H7 (cell line): ENCODE results near the gene RUVBL1. TPM values are rescaled to one million over a fixed set of nuclear protein-coding genes. Genes with fewer than 3 reads are reported as not detected.
A peak's percentile ranks its signal among the peaks of the same experiment; 100 is the strongest.
"Not testable (repeated sequence)": the region's sequence is repeated elsewhere in the genome, so short reads cannot be mapped to it uniquely, and the experiment has no call there.

Source experiments
- DNase-seq: peaks from one replicate; pipeline ENCODE4 v3.0.0; 2012
- H3K27me3 ChIP-seq: 2 replicates; pipeline ENCODE4 v1.6.0; 2011; ENCODE audit warnings: mild to moderate bottlenecking, low read length; ENCODE audit not compliant: control insufficient read depth, insufficient read depth
- H3K36me3 ChIP-seq: replicated peaks from 2 replicates; pipeline ENCODE4 v1.5.1; 2011; ENCODE audit warnings: low read length; ENCODE audit not compliant: control insufficient read depth, insufficient read depth
- H3K4me3 ChIP-seq: 2 replicates; pipeline ENCODE4 v1.5.1; 2011; ENCODE audit warnings: low read depth, mild to moderate bottlenecking, control low read depth, low read length, moderate library complexity; ENCODE audit not compliant: insufficient read depth
- total RNA-seq: library from RNA; depleted of rRNA; stranded (reverse); fragments of >200 nt; shearing (Covaris generic); gene quantifications from 2 replicates; pipeline ENCODE4 v1.2.3, GENCODE V29; 2014; rRNA removed

Gene RUVBL1
- total RNA-seq = 179 and 182 TPM in 2 replicates

GRCh38 chr3:128123538-128124368, at the start of gene RUVBL1:
RUVBL1 (minus strand) TSS chr3:128123812; CDS start chr3:128123724, 88 bp downstream.
- DNase-seq = peak; percentile 97
- no peaks in the 10 kb centered on the region for H3K36me3 ChIP-seq
- peak within 1 kb of the TSS; percentile 97 for H3K4me3 ChIP-seq
- no peaks in the 10 kb centered on the region for H3K27me3 ChIP-seq

- no peak for DNase-seq
- no peaks in the 10 kb centered on the region for H3K36me3 ChIP-seq
- no peaks in the 10 kb centered on the region for H3K27me3 ChIP-seq
- H3K4me3 ChIP-seq = no peak overlapping the region
These were observed 49.6 kb upstream of the RUVBL1 start for GRCh38 chr3:128173200-128173599.

- no peaks in the 10 kb centered on the region for H3K36me3 ChIP-seq
- DNase-seq = peak; percentile 55
- no peak overlapping the region for H3K4me3 ChIP-seq
- no peaks in the 10 kb centered on the region for H3K27me3 ChIP-seq
These were observed 47.4 kb upstream of the RUVBL1 start for GRCh38 chr3:128170866-128171516.

- DNase-seq = no peak
- no peaks in the 10 kb centered on the region for H3K27me3 ChIP-seq
- no peaks in the 10 kb centered on the region for H3K36me3 ChIP-seq
- no peak overlapping the region for H3K4me3 ChIP-seq
These were observed 45.2 kb upstream of the RUVBL1 start for GRCh38 chr3:128168836-128169235.

GRCh38 chr3:128167973-128168674, 44.5 kb upstream of the RUVBL1 start:
- DNase-seq = no peak
- Histone ChIP-seq H3K4me3 (no peak overlapping the region), H3K27me3 (no peaks in the 10 kb centered on the region), H3K36me3 (no peaks in the 10 kb centered on the region)

- Histone ChIP-seq H3K27me3 (no peaks in the 10 kb centered on the region), H3K4me3 (no peak overlapping the region), H3K36me3 (no peaks in the 10 kb centered on the region)
- DNase-seq = no peak
These were observed 44.0 kb upstream of the RUVBL1 start for GRCh38 chr3:128167646-128167972.

- Histone ChIP-seq H3K36me3 (no peaks in the 10 kb centered on the region), H3K4me3 (no peak overlapping the region), H3K27me3 (no peaks in the 10 kb centered on the region)
- DNase-seq = no peak
These were observed 43.4 kb upstream of the RUVBL1 start for GRCh38 chr3:128166971-128167453.

- Histone ChIP-seq H3K4me3 (no peak overlapping the region), H3K36me3 (no peaks in the 10 kb centered on the region), H3K27me3 (no peaks in the 10 kb centered on the region)
- DNase-seq = no peak
These were observed 39.8 kb upstream of the RUVBL1 start for GRCh38 chr3:128163432-128163831.

GRCh38 chr3:128160661-128161060, 37.0 kb upstream of the RUVBL1 start:
- Histone ChIP-seq H3K36me3 (no peaks in the 10 kb centered on the region; the same call in 1 of the 2 replicates), H3K27me3 (no peaks in the 10 kb centered on the region), H3K4me3 (no peak overlapping the region)
- no peak for DNase-seq

GRCh38 chr3:128155616-128156360, 32.2 kb upstream of the RUVBL1 start:
- H3K4me3 ChIP-seq = no peak overlapping the region
- DNase-seq = no peak
- H3K36me3 ChIP-seq = no peaks in the 10 kb centered on the region; the same call in 1 of the 2 replicates
- H3K27me3 ChIP-seq = no peaks in the 10 kb centered on the region; the same call in 1 of the 2 replicates

GRCh38 chr3:128154354-128154753, 30.7 kb upstream of the RUVBL1 start:
- not testable (repeated sequence) for H3K27me3 ChIP-seq, H3K4me3 ChIP-seq, H3K36me3 ChIP-seq, DNase-seq

- peak; percentile 85 for DNase-seq
- Histone ChIP-seq H3K27me3 (no peaks in the 10 kb centered on the region; the same call in 1 of the 2 replicates), H3K4me3 (peak within 1 kb of the TSS; percentile 97), H3K36me3 (no peaks in the 10 kb centered on the region; the same call in 1 of the 2 replicates)
These were observed 29.8 kb upstream of the RUVBL1 start, which contains the start of gene EEFSEC for GRCh38 chr3:128153156-128154041. EEFSEC (plus strand) TSS chr3:128153481; CDS start chr3:128153508, 27 bp downstream.

- DNase-seq = peak; percentile 57
- peak overlapping the region; percentile 97 for H3K4me3 ChIP-seq
- no peaks in the 10 kb centered on the region; the same call in 1 of the 2 replicates for H3K27me3 ChIP-seq
- H3K36me3 ChIP-seq = no peaks in the 10 kb centered on the region
These were observed 29.0 kb upstream of the RUVBL1 start for GRCh38 chr3:128152419-128153155.
